Jurkat, Clone E6-1 (cell line): ENCODE data around the gene SRCIN1.

Experiments used
- DNase-seq: peaks from one replicate; pipeline ENCODE4 v3.0.0-alpha.2; 2011; ENCODE audit warnings: low read depth, low spot score
- H3K4me3 ChIP-seq: 2 replicates; pipeline ENCODE4 v1.5.1; 2011; ENCODE audit warnings: mild to moderate bottlenecking, low read length, control low read depth, moderate library complexity

SRCIN1 gene

GRCh38 chr17:38619451-38619795 is 13.7 kb upstream of the SRCIN1 start:
- DNase-seq, result no peak
- H3K4me3 ChIP-seq, result no peak overlapping the region

GRCh38 chr17:38617967-38618760 is 12.4 kb upstream of the SRCIN1 start:
- H3K4me3 ChIP-seq, result no peak overlapping the region
- DNase-seq, result no peak

GRCh38 chr17:38617074-38617860 is 11.5 kb upstream of the SRCIN1 start:
- H3K4me3 ChIP-seq, result no peak overlapping the region
- no peak for DNase-seq

- no peak for DNase-seq
- no peak overlapping the region for H3K4me3 ChIP-seq
Measured at GRCh38 chr17:38616361-38616760, 10.6 kb upstream of the SRCIN1 start.

GRCh38 chr17:38613981-38614779 is 8.4 kb upstream of the SRCIN1 start:
- no peak for DNase-seq
- no peak overlapping the region for H3K4me3 ChIP-seq

- no peak for DNase-seq
- H3K4me3 ChIP-seq, result no peak overlapping the region
Measured at GRCh38 chr17:38613525-38613980, 7.8 kb upstream of the SRCIN1 start.

- no peak for DNase-seq
- H3K4me3 ChIP-seq, result no peak overlapping the region
Measured at GRCh38 chr17:38611872-38612376, 6.2 kb upstream of the SRCIN1 start.

- DNase-seq, result no peak
- H3K4me3 ChIP-seq, result no peak overlapping the region
Measured at GRCh38 chr17:38611070-38611786, 5.5 kb upstream of the SRCIN1 start.

GRCh38 chr17:38609280-38610031 is 3.7 kb upstream of the SRCIN1 start:
- DNase-seq, result no peak
- no peak overlapping the region for H3K4me3 ChIP-seq

GRCh38 chr17:38608648-38609047 is 2.9 kb upstream of the SRCIN1 start:
- DNase-seq, result no peak
- no peak overlapping the region for H3K4me3 ChIP-seq

GRCh38 chr17:38606646-38607611 is 1.2 kb upstream of the SRCIN1 start:
- no peak for DNase-seq
- no peak overlapping the region; the same call in 1 of the 2 replicates for H3K4me3 ChIP-seq

- no peak for DNase-seq
- peak overlapping the region; percentile 35 for H3K4me3 ChIP-seq
Measured at GRCh38 chr17:38605411-38605840, 326 bp downstream of the SRCIN1 start.

- no peak for DNase-seq
- H3K4me3 ChIP-seq, result peak overlapping the region; percentile 35
Measured at GRCh38 chr17:38604479-38605403, 1.0 kb downstream of the SRCIN1 start.

GRCh38 chr17:38603786-38604478 is 1.8 kb downstream of the SRCIN1 start:
- DNase-seq, result no peak
- no peak overlapping the region for H3K4me3 ChIP-seq

- DNase-seq, result no peak
- no peak overlapping the region for H3K4me3 ChIP-seq
Measured at GRCh38 chr17:38602956-38603785, 2.6 kb downstream of the SRCIN1 start.
